Measurements from ENCODE around the gene GLIS1.

GRCh38 chr1:53592521-53592982 lies 146.4 kb downstream of the GLIS1 start:
- TF ChIP-seq CTCF (IDR thresholded peaks at IDR 0.05; ENCODE audit: poor library complexity) (peak; percentile 42), EZH2 (IDR thresholded peaks at IDR 0.05; ENCODE audit: borderline replicate concordance) (no peak), EZH2phosphoT487 (IDR thresholded peaks at IDR 0.05; ENCODE audit: low read depth, severe bottlenecking, unreplicated experiment) (no peak)
